Ecto neural progenitor cell (in vitro differentiated cells): Measurements from ENCODE around the gene KATNA1.
A peak's percentile ranks its signal among the peaks of the same experiment; 100 is the strongest.

Experiments
- DNase-seq: peaks from one replicate; pipeline ENCODE4 v3.0.0-alpha.2; 2018; ENCODE audit warnings: low spot score

Gene KATNA1

DNA sequence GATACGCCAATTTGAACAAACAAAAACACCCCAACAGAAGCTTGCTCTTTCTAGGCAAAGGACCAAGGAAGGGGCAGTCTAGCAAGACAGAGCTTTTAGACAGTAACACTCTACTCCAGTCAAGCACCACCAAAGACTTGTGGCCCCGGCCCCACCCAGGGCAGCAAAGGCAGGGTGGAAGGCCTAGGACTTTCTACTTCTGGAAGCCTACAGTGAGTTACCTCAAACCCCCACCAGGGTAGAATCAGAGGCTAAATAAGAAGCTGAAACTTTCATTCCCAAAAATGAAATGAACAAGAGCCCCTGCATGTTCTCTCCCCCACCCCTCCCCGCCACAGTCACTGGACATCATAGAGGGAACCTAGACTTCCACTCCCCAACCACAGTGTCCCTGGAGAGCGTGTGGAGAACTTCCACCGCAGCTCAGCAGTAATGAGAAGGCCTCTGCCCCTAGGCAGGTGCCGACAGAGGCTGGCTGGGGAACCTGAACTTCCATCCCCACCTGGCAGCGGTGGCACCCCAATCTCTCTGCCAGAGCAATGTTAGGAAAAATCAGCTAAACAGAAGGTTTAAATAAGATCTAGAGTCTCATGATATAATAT lies 40.0 kb downstream of the KATNA1 start:
- DNase-seq, result no peak

DNA sequence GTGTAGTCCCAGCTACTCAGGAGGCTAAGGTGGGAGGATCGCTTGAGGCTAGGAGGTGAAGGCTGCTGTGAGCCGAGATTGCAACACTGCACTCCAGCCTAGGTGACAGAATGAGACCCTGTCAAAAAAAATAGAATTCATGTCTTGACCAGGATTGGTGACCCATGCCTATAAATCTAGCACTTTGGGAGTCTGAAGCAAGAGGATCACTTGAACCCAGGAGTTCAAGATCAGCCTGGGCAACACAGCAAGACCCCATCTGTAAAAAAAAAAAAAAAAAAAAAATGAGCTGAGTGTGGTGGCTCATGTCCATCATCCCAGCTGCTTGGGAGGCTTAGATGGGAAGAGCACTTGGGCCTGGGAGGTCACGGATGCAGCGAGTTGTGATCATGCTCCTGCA lies 48.0 kb downstream of the KATNA1 start:
- DNase-seq, result no peak

DNA sequence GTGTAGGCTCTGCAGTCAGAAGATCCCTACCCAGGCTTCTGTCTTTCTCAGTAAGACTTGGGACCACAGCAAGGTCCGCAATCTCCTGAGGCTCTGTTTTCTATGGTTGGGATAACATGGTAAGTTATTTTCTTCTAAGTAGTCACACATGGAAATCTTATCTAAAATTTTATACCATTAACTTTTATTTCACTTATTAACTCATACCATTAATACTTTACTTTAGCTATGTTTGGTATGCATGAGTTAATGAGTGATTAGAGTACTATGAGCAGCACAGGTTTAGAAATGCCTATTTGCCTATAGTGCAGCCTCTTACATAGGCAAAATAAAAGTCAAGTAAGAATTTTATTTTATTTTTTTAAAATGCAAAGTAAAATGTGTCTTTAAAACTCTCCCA lies 55.1 kb downstream of the KATNA1 start:
- no peak for DNase-seq

- DNase-seq, result no peak
Observed at GRCh38 chr6:149592983-149593382, 55.5 kb downstream of the KATNA1 start.

GRCh38 chr6:149586149-149586548 lies 62.4 kb downstream of the KATNA1 start:
- no peak for DNase-seq

GRCh38 chr6:149581349-149581748 lies 67.2 kb downstream of the KATNA1 start:
- DNase-seq, result no peak

DNA sequence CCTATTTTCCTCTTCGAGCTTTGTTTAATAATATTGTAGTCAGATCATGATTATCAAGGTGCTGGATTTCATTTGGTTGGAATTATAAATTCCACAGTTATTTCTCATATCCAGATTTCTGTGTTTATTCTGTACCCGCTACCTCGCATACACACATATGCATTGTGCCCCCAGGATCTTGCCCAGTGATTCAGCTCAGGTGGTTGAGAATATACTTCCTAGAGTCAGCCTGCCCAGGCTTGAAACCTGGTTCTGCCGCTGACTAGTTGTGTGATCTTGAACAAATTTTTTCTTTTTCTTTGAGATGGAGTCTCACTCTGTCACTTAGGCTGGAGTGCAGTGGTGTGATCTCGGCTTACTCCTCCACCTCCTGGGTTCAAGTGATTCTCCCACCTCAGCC lies 67.6 kb downstream of the KATNA1 start:
- no peak for DNase-seq

- no peak for DNase-seq
Observed at GRCh38 chr6:149567945-149568585, 80.4 kb downstream of the KATNA1 start.

DNA sequence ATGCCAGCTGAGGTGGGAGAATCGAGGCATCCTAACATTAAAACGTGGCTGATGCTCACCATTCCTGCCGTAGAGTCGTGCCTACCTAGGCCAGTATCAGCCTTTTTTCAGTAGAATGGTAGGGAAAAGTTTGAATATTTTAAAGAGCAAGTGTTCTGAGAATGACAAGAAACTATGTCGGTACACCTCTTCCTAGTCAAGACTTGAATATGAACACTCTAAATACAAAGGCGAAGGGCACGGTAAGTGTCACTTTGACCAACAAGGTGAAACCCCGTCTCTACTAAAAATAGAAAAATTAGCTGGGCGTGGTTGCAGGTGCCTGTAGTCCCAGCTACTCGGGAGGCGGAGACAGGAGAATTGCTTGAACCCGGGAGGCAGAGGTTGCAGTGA lies 81.3 kb downstream of the KATNA1 start:
- DNase-seq, result no peak

DNA sequence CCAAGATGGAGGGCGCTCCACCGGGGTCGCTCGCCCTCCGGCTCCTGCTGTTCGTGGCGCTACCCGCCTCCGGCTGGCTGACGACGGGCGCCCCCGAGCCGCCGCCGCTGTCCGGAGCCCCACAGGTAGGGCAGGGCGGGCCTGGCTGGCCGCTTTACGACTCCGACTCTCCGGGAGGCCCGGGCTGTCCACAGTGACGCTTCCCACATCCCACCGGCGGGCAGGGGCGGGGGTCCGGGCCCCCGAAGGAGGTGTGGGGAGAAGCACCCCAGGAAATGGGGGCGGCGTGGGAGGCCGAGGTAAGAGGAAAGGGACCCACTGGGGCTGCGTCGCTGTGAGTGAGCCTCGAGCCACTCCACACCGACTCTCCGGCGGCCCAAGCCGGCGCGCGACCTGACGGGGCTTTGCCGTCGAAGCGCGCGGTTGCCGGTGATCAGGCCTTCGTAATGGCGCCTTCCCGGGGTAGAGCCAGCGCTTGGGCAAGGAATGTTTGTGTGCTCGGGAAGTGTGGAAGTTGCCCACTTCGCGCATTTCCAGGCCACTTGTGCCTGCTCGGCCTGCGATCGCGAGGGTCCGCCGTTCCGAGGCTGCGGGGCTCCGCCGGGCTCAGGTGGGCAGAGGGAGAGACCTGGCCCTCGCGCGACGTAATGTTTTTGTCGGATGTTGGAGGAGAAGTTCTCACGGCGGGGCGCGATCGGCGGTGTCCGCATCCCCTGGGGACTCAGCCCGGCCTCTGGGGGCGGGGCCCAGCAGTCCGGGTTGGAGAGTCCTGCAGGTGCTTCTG lies 81.9 kb downstream of the KATNA1 start:
- peak; percentile 73 for DNase-seq

GRCh38 chr6:149565527-149566409 lies 82.7 kb downstream of the KATNA1 start, which contains the start of gene GINM1:
TSS of gene GINM1 (plus strand) at chr6:149566375. CDS start at chr6:149566415, 40 bp downstream.
- peak; percentile 97 for DNase-seq

DNA sequence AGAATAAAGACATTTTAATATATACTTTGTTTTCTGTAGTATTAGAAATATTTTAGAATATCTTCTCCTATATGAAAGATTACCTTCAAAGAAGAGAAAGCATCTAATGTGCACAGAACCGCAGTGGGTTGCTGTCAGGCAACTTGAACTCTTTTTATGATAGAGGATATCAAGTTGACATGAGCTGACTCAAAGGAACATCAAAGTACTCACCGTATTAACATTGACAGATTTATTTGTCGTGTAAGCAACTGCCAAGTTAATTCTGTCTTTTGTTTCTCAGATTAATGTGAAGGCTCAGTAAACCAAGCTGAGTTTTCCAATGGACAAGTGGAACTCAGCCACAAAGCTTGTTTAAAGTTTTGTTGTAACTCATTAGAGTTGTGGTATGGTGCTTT lies 84.6 kb downstream of the KATNA1 start:
- DNase-seq, result no peak

DNA sequence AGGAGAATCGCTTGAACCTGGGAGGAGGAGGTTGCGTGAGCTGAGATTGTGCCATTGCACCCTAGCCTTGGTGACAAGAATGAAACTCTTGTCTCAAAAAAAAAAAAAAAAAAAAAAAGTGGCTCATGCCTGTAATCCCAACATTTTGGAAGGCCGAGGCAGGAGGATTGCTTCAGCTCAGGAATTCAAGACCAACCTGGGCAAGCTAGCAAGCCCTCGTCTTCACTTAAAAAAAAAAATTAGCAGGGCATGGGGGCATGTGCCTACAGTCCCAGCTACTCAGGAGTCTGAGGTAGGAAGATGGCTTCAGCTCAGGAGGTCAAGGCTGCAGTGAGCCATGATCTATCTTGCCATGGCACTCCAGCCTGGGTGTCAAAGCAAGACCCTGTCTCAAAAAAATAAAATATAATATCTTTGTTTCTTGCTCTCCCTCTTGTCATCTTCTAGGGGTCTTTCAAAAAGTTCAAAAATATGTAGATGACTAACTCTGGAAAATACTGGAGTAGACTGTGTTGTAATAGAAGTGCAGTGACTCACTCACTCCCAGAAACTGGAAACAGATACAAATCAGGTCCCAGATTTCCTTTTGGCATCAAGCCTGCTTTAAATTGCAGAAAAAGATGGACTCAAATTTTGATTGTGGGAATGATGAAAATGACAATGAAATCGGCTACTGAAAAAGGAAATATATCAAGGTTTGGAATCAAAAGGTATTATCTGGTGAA lies 85.1 kb downstream of the KATNA1 start:
- DNase-seq, result no peak

DNA sequence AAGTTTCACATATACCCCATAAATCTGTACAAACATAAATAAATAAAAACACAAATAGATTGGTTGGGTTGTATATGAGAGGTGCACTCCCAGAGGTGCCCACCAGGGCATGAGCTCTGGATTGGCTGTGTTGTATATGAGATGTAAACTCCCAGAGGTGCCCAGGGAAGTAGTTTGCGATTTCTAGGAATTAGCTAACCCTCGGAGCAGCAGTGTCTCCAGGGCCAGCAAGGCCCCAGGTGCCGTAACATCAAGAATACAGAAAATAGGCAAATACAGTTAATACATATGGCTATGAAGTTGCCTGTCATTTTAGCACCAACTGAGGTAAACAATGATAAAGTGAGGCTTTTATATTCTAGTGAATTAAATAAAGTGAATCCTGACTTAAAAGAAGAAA lies 87.8 kb downstream of the KATNA1 start:
- DNase-seq, result no peak

- DNase-seq, result no peak
Observed at GRCh38 chr6:149559389-149559788, 89.1 kb downstream of the KATNA1 start.

DNA sequence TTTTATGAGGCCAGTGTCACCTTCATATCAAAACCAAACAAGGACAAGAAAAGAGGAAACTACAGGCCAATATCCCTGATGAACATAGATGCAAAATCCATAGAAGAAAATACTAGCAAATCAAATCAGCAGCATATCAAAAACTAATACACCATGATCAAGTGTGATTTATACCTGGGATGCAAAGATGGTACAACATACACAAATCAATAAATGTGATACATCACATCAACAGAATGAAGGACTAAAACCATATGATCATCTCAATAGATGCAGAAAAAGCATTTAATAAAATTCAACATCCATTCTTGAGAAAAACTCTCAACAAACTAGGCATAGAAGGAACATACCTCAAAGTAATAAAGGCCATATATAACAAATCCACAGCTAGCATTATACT lies 90.5 kb downstream of the KATNA1 start:
- no peak for DNase-seq

DNA sequence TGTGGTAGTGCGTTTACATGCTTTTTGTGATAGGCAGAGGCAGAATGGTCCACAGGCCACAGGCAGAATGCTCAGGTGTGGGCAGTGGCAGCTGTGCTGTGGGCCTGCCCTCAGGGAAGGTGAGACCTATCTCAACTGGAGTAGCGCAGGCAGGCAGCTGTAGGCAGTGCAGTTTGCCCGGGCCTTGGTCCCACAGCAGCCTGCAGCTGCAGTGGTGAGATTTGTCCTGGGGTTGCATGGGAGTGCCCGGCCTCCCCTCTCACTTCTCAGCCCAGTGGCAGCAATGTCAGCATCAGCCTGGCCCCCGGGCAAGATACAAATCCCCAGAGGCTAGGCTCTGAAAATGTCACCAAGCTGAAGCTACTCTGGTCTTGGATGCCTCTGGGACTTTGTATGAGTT lies 96.6 kb downstream of the KATNA1 start:
- no peak for DNase-seq

GRCh38 chr6:149545754-149546471 lies 102.6 kb downstream of the KATNA1 start, which contains the start of gene PPIL4:
TSS of gene PPIL4 (minus strand) at chr6:149546043. CDS start at chr6:149546005, 38 bp downstream.
- peak; percentile 96 for DNase-seq

DNA sequence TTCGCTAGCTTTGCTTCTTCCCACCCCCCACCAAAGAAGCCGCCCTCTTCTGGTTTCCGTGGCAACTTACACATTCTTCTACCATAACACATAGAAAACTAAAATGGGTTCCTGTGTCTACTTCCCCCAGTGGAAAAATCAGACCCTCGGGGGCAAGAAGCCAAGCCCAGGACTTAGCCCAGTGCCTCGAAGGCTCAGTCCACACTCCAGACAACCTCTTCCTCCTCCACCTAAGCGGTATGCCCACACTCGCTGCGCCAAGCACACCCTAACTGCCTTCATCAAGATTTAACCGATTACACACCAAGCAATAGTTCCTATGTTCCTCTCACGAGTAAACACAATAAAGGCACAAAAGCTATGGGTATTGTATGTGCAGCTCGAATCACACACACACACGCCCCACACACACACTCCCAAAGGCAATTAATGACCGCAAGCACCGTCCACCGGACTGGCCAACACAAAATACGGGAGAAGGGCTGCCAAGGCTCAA lies 103.2 kb downstream of the KATNA1 start:
- DNase-seq, result peak; percentile 53
